Measurements from ENCODE around the gene MAP3K1. TPM values are rescaled to one million over a fixed set of nuclear protein-coding genes. Genes with fewer than 3 reads are reported as not detected.
A peak's percentile ranks its signal among the peaks of the same experiment; 100 is the strongest.

Gene MAP3K1
- total and polyA plus RNA-seq, 2 donors = 18.6 to 22.2 TPM

DNA sequence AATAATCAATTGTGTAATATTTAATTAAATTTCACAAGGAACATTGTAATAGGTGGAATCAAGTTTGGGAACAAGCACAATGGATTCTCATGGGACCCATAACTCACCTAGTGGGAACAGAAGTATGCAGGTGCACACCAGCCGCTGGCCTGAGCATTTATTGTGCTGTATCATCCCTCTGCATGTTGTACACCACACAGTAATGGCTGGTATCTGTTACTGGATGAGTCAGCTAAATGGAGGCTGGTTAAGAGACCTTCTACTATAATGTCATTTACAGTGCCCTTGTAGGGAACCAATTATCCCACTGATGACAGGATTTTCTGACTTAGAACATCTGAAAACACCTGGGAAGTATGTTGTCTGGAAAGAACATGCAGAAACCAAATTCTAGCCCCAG, 3.2 kb upstream of the MAP3K1 start:
- peaks cover 0 to 15% of the 10 kb centered on the region in 2 donors for H3K27me3 ChIP-seq (ENCODE audit: control insufficient read depth in 2 of 2, insufficient read depth in 1 of 2, low read length in 1 of 2)
- no peaks in the 10 kb centered on the region for H3K9me3 ChIP-seq (ENCODE audit: control insufficient read depth in 2 of 2, insufficient read depth in 1 of 2, low read length in 1 of 2)
- no peaks in the 10 kb centered on the region for H3K36me3 ChIP-seq (ENCODE audit: control insufficient read depth in 2 of 2, insufficient read depth in 2 of 2, low read length in 1 of 2)
- WGBS = 42% methylated on average over 1 of the region's 1 CpG
- no peak for DNase-seq (ENCODE audit: low read depth in 6 of 9, low spot score in 9 of 9)
- H3K27ac ChIP-seq (ENCODE audit: low read depth in 1 of 2, low read length in 1 of 2) = no peak overlapping the region
- H3K4me3 ChIP-seq (ENCODE audit: low read length in 2 of 2) = no peak overlapping the region
- H3K4me1 ChIP-seq (ENCODE audit: control insufficient read depth in 2 of 2, insufficient read depth in 2 of 2, low read length in 2 of 2) = peaks cover 2 to 9% of the 10 kb centered on the region in 2 donors

DNA sequence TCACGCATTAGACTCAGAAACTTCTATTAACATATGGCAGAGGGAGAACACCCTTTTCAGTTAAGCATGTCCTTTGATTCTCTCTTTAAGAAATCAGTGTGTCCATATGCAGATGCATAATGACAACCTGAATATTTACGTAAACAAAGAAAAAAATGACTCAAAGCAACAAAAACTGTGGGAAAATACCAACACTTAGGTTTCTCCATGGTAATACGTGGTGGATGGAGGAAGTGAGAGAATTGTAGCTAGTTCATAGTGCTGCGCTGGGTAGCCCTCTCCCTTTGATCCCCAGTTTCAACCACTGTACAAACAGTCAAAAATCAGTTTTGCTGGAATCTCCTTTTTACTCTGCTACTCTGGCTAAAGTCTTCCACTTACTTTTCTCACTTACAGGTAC, 2.0 kb upstream of the MAP3K1 start:
- Histone ChIP-seq H3K27me3 (ENCODE audit: control insufficient read depth in 2 of 2, insufficient read depth in 1 of 2, low read length in 1 of 2) (peaks cover 0 to 15% of the 10 kb centered on the region in 2 donors), H3K4me3 (ENCODE audit: low read length in 2 of 2) (no peak overlapping the region), H3K36me3 (ENCODE audit: control insufficient read depth in 2 of 2, insufficient read depth in 2 of 2, low read length in 1 of 2) (no peaks in the 10 kb centered on the region), H3K9me3 (ENCODE audit: control insufficient read depth in 2 of 2, insufficient read depth in 1 of 2, low read length in 1 of 2) (no peaks in the 10 kb centered on the region), H3K4me1 (ENCODE audit: control insufficient read depth in 2 of 2, insufficient read depth in 2 of 2, low read length in 2 of 2) (peaks cover 2 to 9% of the 10 kb centered on the region in 2 donors), H3K27ac (ENCODE audit: low read depth in 1 of 2, low read length in 1 of 2) (no peak overlapping the region)
- DNase-seq (ENCODE audit: low read depth in 6 of 9, low spot score in 9 of 9) = no peak
- WGBS = 95% methylated on average over 4 of the region's 4 CpGs

DNA sequence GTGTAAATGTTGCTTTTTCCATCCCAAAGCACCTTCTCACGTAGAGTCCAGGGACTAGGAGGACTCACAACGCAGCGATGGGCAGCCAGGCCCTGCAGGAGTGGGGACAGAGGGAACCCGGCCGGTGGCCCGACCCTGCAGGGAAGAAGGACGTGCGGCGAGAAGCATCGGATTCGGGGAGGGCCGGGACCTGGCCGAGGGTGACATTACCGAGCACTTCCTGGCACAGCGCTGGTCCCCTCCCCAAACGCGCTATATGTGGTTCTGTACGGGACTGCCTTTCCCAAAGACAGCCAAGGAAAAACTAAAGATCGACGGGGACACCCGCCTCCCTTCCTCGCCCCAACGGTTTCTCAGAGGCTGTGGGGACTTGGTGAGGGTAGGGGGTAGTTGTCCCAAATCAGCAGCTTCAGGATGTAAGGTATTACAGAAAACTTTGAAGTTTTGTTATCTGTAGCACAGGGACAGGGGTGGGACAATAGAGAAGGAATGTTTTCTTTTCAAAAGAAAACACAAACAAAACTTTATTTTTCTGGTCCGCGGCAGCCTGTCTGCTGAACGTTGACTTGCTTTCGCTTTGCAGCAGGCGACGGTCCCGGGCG, 887 bp upstream of the MAP3K1 start:
- Histone ChIP-seq H3K27ac (ENCODE audit: low read depth in 1 of 2, low read length in 1 of 2) (peak overlapping the region; percentile 77 to 94), H3K36me3 (ENCODE audit: control insufficient read depth in 2 of 2, insufficient read depth in 2 of 2, low read length in 1 of 2) (no peaks in the 10 kb centered on the region), H3K27me3 (ENCODE audit: control insufficient read depth in 2 of 2, insufficient read depth in 1 of 2, low read length in 1 of 2) (peaks cover 0 to 15% of the 10 kb centered on the region in 2 donors), H3K4me3 (ENCODE audit: low read length in 2 of 2) (peak overlapping the region; percentile 76 to 87), H3K4me1 (ENCODE audit: control insufficient read depth in 2 of 2, insufficient read depth in 2 of 2, low read length in 2 of 2) (peaks cover 2 to 9% of the 10 kb centered on the region in 2 donors), H3K9me3 (ENCODE audit: control insufficient read depth in 2 of 2, insufficient read depth in 1 of 2, low read length in 1 of 2) (no peaks in the 10 kb centered on the region)
- WGBS = under 1% methylated on average over 31 of the region's 31 CpGs
- DNase-seq (ENCODE audit: low read depth in 6 of 9, low spot score in 9 of 9) = peak in 3 of 9 donors; percentile 14 to 39 (median 21)

GRCh38 chr5:56815658-56816545, 553 bp downstream of the MAP3K1 start:
- Histone ChIP-seq H3K4me3 (ENCODE audit: low read length in 2 of 2) (peak overlapping the region; percentile 76 to 87), H3K4me1 (ENCODE audit: control insufficient read depth in 2 of 2, insufficient read depth in 2 of 2, low read length in 2 of 2) (peaks cover 2 to 9% of the 10 kb centered on the region in 2 donors), H3K27me3 (ENCODE audit: control insufficient read depth in 2 of 2, insufficient read depth in 1 of 2, low read length in 1 of 2) (peaks cover 0 to 15% of the 10 kb centered on the region in 2 donors), H3K9me3 (ENCODE audit: control insufficient read depth in 2 of 2, insufficient read depth in 1 of 2, low read length in 1 of 2) (no peaks in the 10 kb centered on the region), H3K27ac (ENCODE audit: low read depth in 1 of 2, low read length in 1 of 2) (peak overlapping the region; percentile 61 to 94), H3K36me3 (ENCODE audit: control insufficient read depth in 2 of 2, insufficient read depth in 2 of 2, low read length in 1 of 2) (no peaks in the 10 kb centered on the region)
- peak in 4 of 9 donors; percentile 35 to 65 (median 52) for DNase-seq (ENCODE audit: low read depth in 6 of 9, low spot score in 9 of 9)
- WGBS = under 1% methylated on average over 116 of the region's 116 CpGs

DNA sequence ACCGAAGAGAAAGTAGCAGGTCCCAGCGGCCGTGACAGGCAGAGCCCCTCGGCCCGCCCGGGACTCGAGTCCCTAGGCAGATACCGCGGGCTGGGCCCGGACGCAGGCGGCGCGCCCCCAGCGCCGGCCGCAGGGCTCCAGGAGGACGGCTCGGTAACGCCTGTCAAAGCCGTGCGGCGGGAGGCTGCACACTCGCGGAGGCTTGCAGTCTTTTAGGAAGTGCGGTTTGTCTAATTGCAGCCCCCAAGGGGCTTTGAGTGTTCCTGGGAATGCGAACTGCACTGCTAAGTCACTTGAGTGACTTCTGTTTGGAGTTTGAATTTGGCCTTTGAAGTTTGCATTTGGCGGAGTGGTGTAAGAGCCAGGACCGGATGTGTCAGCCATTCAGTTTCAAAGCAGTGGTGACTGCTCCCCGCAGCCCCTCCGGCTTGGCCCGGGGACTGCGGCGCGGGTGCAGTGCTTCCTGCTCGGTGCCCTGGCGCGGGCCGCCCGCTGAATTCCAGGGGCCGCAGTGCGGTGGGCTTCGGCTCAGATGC, 1.3 kb downstream of the MAP3K1 start:
- Histone ChIP-seq H3K27me3 (ENCODE audit: control insufficient read depth in 2 of 2, insufficient read depth in 1 of 2, low read length in 1 of 2) (peaks cover 0 to 15% of the 10 kb centered on the region in 2 donors), H3K4me3 (ENCODE audit: low read length in 2 of 2) (peak overlapping the region; percentile 76 to 87), H3K36me3 (ENCODE audit: control insufficient read depth in 2 of 2, insufficient read depth in 2 of 2, low read length in 1 of 2) (no peaks in the 10 kb centered on the region), H3K4me1 (ENCODE audit: control insufficient read depth in 2 of 2, insufficient read depth in 2 of 2, low read length in 2 of 2) (peaks cover 2 to 9% of the 10 kb centered on the region in 2 donors), H3K27ac (ENCODE audit: low read depth in 1 of 2, low read length in 1 of 2) (peak overlapping the region; percentile 64 to 94), H3K9me3 (ENCODE audit: control insufficient read depth in 2 of 2, insufficient read depth in 1 of 2, low read length in 1 of 2) (no peaks in the 10 kb centered on the region)
- under 1% methylated on average over 43 of the region's 43 CpGs for whole genome bisulfite sequencing
- DNase-seq (ENCODE audit: low read depth in 6 of 9, low spot score in 9 of 9) = peak in 5 of 9 donors; percentile 52 to 78 (median 57)

DNA sequence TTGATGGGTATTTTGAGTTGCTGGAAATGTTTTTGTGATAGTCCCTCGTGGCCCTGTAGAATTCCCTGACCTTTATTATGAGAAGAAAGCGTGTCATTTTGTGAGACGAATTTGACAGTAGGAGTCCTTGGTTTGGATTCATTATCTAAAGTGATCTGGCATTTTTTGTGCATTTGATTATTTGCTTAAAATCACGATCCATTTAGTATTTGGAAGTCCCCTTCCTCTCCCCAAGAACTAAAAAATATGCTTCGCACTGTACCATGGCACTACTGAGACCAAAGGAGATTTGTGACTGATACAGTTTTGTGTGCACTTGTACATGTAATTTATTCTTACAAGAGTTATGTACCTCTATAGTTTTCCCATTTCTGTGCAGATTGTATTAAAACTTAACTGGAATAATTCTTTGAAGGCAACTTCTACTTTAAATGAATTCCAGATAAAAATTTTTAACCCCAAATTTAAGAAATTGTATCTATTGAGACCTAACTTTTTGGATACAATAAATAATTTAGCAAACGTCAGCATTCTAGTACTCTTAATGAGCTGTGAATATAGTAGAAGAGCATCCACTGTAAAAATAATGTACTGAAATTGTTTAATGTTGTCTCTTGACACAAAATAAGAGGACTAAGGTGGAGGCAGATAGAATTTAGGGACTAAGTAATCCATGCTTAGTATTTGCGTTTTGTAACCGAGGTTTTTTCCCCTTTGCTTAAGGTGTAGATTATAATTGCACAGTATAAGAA, 2.1 kb downstream of the MAP3K1 start:
- H3K4me3 ChIP-seq (ENCODE audit: low read length in 2 of 2) = peak overlapping the region; percentile 76 to 87
- no peak for DNase-seq (ENCODE audit: low read depth in 6 of 9, low spot score in 9 of 9)
- 60% methylated on average over 8 of the region's 8 CpGs for WGBS
- H3K36me3 ChIP-seq (ENCODE audit: control insufficient read depth in 2 of 2, insufficient read depth in 2 of 2, low read length in 1 of 2) = no peaks in the 10 kb centered on the region
- peaks cover 0 to 15% of the 10 kb centered on the region in 2 donors for H3K27me3 ChIP-seq (ENCODE audit: control insufficient read depth in 2 of 2, insufficient read depth in 1 of 2, low read length in 1 of 2)
- peak overlapping the region in 1 of 2 donors; percentile 64 for H3K27ac ChIP-seq (ENCODE audit: low read depth in 1 of 2, low read length in 1 of 2)
- no peaks in the 10 kb centered on the region for H3K9me3 ChIP-seq (ENCODE audit: control insufficient read depth in 2 of 2, insufficient read depth in 1 of 2, low read length in 1 of 2)
- peaks cover 2 to 9% of the 10 kb centered on the region in 2 donors for H3K4me1 ChIP-seq (ENCODE audit: control insufficient read depth in 2 of 2, insufficient read depth in 2 of 2, low read length in 2 of 2)

GRCh38 chr5:56818450-56819037, 3.2 kb downstream of the MAP3K1 start:
- Histone ChIP-seq H3K4me1 (ENCODE audit: control insufficient read depth in 2 of 2, insufficient read depth in 2 of 2, low read length in 2 of 2) (peaks cover 2 to 18% of the 10 kb centered on the region in 2 donors), H3K36me3 (ENCODE audit: control insufficient read depth in 2 of 2, insufficient read depth in 2 of 2, low read length in 1 of 2) (no peaks in the 10 kb centered on the region), H3K4me3 (ENCODE audit: low read length in 2 of 2) (no peak overlapping the region), H3K27me3 (ENCODE audit: control insufficient read depth in 2 of 2, insufficient read depth in 1 of 2, low read length in 1 of 2) (peaks cover 0 to 15% of the 10 kb centered on the region in 2 donors), H3K27ac (ENCODE audit: low read depth in 1 of 2, low read length in 1 of 2) (peak overlapping the region in 1 of 2 donors; percentile 45), H3K9me3 (ENCODE audit: control insufficient read depth in 2 of 2, insufficient read depth in 1 of 2, low read length in 1 of 2) (no peaks in the 10 kb centered on the region)
- no peak for DNase-seq (ENCODE audit: low read depth in 6 of 9, low spot score in 9 of 9)
- WGBS = 61% methylated on average over 3 of the region's 3 CpGs

DNA sequence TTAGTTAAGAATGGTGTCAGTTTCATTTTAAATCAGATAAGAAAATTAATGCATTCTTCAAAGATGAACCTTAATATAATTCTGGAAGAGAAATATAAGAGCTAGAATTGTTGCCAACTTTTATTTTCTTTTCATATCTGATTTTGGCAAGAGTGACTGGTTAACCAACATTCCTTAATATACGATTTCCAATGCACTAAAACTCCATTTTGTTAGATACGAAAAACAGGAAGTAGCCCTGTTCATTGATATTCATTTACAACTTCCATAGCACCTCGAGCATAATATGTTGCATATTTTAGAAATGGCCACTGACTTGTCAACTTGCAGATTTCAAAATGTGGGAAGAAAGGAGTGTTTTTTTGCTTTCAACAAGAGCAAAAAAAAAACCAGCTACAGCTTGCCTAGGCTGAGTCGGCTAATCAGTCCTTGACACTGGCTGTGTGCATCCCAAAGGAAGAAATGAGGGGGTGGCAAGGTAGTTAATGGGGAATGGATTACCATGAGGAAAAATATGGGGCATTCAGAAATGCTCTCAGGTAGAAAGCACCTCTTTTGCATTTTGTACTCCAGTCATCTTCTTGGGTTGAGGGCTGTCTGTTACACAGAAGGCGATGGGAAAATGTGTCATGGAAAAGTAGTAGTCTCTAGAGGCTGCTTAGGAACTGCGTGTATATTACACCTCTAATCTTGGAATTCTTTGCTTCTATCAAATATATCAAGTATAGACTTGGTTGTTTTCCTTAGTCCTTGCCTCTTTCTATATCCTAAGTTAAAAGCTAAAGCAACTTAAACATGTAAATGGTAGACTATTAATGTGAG, 3.9 kb downstream of the MAP3K1 start:
- Histone ChIP-seq H3K36me3 (ENCODE audit: control insufficient read depth in 2 of 2, insufficient read depth in 2 of 2, low read length in 1 of 2) (no peaks in the 10 kb centered on the region), H3K4me3 (ENCODE audit: low read length in 2 of 2) (no peak overlapping the region), H3K9me3 (ENCODE audit: control insufficient read depth in 2 of 2, insufficient read depth in 1 of 2, low read length in 1 of 2) (no peaks in the 10 kb centered on the region), H3K27me3 (ENCODE audit: control insufficient read depth in 2 of 2, insufficient read depth in 1 of 2, low read length in 1 of 2) (peaks cover 0 to 11% of the 10 kb centered on the region in 2 donors), H3K4me1 (ENCODE audit: control insufficient read depth in 2 of 2, insufficient read depth in 2 of 2, low read length in 2 of 2) (peaks cover 3 to 16% of the 10 kb centered on the region in 2 donors), H3K27ac (ENCODE audit: low read depth in 1 of 2, low read length in 1 of 2) (peak overlapping the region in 1 of 2 donors; percentile 45)
- DNase-seq (ENCODE audit: low read depth in 6 of 9, low spot score in 9 of 9) = no peak
- 56% methylated on average over 6 of the region's 6 CpGs for WGBS

All from thymus (tissue), 11 donors.